Fibroblast of villous mesenchyme (primary cell): ENCODE measurements around the gene GOLGA6C. TPM values are rescaled to one million over a fixed set of nuclear protein-coding genes. Genes with fewer than 3 reads are reported as not detected.

ENCODE experiments used
- DNase-seq: peaks from one replicate; pipeline ENCODE4 v3.0.0-alpha.2; 2010; ENCODE audit warnings: low read depth
- H3K4me3 ChIP-seq: 2 replicates; pipeline ENCODE4 v1.5.1; 2011; ENCODE audit warnings: low read depth, mild to moderate bottlenecking, low read length
- total RNA-seq: library from RNA; depleted of rRNA; stranded (reverse); fragments of >200 nt; gene quantifications from 2 replicates; pipeline ENCODE4 v1.2.3, GENCODE V29; 2012
- TF ChIP-seq, protein P1 (sequence below): IDR thresholded peaks from 2 replicates; pipeline ENCODE4 v1.5.1; 2012; ENCODE audit warnings: low read depth, mild to moderate bottlenecking, low read length; ENCODE audit not compliant: insufficient read depth

The GOLGA6C gene
- total RNA-seq, 1 donor = not detected

DNA sequence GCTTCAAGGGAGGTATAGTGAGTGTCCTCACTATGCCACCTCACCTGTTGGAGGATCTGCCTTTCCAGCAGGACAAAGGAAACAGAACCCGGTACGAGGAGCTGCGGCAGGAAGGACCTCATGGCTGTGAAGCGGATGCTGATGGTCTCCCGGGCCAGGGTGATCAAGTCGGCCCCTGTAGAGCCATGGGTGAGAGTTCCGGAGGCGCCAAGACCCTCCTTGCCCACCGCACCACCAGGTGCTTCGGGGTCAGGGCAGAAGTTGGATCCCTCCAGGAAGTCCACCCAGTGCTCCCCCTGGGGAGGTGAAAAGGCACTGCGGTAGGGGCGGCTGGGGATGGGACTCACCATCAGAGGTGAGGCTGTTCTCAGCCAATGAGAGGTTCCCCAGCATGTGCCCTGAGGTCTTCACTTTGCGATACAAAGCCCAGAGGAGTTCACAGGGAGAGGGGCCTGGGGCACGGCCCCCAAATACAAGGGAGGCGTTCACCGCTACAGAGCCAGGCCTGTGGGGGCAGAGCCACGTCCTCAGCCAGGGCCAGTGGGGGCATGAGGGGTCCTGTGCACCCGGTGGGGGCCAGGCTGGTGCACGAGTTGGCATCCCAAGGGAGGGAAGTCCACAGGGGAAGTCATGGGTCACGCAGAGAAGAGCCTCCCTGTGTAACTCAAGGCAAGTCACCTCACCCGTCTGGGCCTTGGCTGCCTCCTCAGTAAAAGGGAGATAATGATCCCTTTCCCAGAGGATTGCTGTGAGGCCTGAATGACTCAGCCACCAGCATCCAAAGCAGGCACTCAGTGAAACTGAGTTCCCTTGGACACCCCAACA, 28.7 kb upstream of the GOLGA6C start:
- no peak for DNase-seq
- no peak overlapping the region for H3K4me3 ChIP-seq
- TF ChIP-seq, protein P1, sequence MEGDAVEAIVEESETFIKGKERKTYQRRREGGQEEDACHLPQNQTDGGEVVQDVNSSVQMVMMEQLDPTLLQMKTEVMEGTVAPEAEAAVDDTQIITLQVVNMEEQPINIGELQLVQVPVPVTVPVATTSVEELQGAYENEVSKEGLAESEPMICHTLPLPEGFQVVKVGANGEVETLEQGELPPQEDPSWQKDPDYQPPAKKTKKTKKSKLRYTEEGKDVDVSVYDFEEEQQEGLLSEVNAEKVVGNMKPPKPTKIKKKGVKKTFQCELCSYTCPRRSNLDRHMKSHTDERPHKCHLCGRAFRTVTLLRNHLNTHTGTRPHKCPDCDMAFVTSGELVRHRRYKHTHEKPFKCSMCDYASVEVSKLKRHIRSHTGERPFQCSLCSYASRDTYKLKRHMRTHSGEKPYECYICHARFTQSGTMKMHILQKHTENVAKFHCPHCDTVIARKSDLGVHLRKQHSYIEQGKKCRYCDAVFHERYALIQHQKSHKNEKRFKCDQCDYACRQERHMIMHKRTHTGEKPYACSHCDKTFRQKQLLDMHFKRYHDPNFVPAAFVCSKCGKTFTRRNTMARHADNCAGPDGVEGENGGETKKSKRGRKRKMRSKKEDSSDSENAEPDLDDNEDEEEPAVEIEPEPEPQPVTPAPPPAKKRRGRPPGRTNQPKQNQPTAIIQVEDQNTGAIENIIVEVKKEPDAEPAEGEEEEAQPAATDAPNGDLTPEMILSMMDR = no peak

DNA sequence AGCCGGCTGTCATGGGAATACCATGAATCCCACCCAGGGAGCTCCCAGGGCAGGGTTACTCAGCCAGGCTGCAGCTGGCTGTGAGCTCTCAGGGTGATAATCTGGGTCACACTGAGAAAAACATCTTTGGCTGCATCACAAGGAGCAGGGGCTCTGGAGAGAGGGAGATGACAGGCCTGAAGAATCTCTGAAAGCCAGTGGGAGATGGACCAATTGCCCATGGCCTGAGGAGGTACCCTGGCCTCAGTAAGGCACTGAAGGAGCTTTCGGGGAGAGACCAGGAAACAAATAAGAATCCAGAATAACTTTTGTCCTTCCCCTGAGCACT, 28.2 kb upstream of the GOLGA6C start:
- DNase-seq = no peak
- TF ChIP-seq, protein P1 = no peak
- H3K4me3 ChIP-seq = no peak overlapping the region

DNA sequence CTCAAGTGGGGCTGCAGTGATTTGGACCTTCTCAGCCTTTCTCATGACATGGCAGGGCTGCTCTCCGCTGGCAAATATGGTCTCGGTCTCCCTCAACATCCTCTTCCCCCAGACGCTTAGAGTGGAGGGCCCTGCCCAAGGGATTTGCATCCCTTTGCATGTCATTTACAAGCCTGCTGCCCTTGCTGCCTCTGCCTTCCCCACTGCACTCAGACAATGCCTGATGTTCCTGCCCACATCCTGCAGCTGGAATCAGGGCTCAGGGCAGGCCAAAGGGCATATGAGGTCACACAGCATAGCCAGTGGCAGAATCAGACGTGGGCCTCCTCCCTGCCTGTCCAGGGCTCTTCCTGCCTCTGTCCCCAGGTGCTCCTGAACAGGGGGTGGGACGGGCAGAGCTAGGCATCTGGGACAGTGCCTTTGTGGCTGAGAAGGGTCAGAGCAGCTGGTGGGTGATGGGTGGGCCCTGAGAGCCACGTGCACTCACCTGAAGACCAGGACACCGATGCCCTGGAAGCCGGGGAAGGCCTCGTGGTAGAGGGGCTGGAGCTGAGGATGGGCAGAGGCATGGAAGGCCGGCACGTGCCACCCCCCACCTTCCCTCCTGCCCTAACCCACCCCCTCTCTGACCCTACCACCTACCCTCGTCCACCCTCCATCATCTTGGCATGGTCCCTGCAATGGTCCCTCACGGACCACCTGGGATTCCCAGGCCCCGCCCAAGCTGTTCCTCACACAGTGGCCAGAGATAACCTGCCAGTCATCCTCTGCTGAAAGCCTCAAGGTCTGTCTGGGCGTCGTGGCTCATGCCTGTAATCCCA, 27.4 kb upstream of the GOLGA6C start:
- DNase-seq = no peak
- H3K4me3 ChIP-seq = no peak overlapping the region
- TF ChIP-seq, protein P1 = no peak

DNA sequence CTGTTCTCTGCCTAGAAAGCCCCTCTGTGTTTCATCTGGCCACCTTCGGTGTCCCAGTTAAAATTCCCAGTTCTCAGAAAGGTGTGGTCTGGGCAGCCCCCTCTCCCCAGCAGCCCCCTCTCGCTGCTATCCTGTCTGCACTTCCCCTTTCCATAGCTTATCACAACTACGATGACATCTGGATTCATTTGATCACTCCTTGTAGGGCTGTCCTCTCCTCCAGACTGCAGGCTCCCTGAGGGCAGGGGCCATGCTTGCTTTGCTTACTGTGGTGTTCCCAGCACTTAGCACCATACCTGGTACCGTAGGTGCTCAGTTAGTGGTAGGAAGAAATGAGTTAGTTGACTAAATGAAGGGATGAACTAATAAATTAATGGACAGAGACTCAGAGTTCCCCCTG, 26.3 kb upstream of the GOLGA6C start:
- no peak overlapping the region for H3K4me3 ChIP-seq
- TF ChIP-seq, protein P1 = no peak
- no peak for DNase-seq

DNA sequence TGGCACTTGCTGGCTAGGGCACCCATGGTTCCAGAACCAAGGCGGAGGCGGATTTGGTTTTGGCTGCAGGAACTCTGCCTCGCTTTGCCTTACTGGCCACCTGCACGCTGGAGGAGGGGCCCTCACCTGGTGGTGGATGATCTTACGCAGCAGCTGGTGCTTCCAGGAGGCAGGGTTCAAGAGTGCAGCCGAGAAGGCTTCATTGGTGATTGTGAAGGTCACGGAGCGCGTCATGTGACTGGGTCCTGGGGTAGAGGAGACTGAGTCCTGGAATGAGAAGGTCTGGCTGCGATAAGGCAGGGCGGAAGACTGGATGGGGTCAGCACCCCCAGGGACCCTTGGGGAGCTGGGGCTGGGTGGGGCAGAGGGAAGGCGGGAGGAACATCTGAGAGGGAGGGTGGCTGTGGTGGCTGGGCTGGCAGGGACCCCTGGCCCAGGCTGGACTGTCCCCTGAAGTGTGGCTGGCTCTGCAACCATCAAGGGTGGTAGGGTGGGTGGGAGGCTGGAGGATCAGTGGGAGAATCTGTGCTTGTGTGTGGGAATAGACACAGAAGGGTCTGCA, 25.8 kb upstream of the GOLGA6C start:
- H3K4me3 ChIP-seq = no peak overlapping the region
- DNase-seq = no peak
- TF ChIP-seq, protein P1 = no peak

GRCh38 chr15:75232826-75233503, 25.2 kb upstream of the GOLGA6C start:
- H3K4me3 ChIP-seq = no peak overlapping the region
- TF ChIP-seq, protein P1 = no peak
- DNase-seq = no peak
